ENCODE results near the gene SPATA20.
A peak's percentile ranks its signal among the peaks of the same experiment; 100 is the strongest.

Gene SPATA20

GRCh38 chr17:50560185-50560824 is 13.3 kb downstream of the SPATA20 start, which contains the start of gene CACNA1G (continued):
- no peak for TF ChIP-seq ZNF16 (tag by site-specific recombination; IDR thresholded peaks at IDR 0.05; ENCODE audit: low read depth)
- TF ChIP-seq SALL2 (tag by site-specific recombination; IDR thresholded peaks at IDR 0.05; ENCODE audit: borderline replicate concordance), result no peak
- TF ChIP-seq ZBTB17 (tag by site-specific recombination; IDR thresholded peaks at IDR 0.05), result peak; percentile 41; the same call in 1 of the 2 replicates
- no peak for TF ChIP-seq ZNF391 (tag by site-specific recombination; IDR thresholded peaks at IDR 0.05; ENCODE audit: borderline replicate concordance, low read depth)
- no peak; the same call in 1 of the 2 replicates for TF ChIP-seq ZBTB20 (tag by site-specific recombination; IDR thresholded peaks at IDR 0.05)
- no peak for TF ChIP-seq ZNF2 (tag by site-specific recombination; IDR thresholded peaks at IDR 0.05)
- 0 out of 2 replicates have a peak, but pooled peaks have one; percentile 24 for TF ChIP-seq ZBTB7A (tag by site-specific recombination; IDR thresholded peaks at IDR 0.05; ENCODE audit: low read depth)
- TF ChIP-seq ZNF18 (tag by site-specific recombination; IDR thresholded peaks at IDR 0.05), result peak; percentile 91
- no peak for TF ChIP-seq ZNF701 (tag by site-specific recombination; IDR thresholded peaks at IDR 0.05)
- TF ChIP-seq ZNF658 (tag by site-specific recombination; IDR thresholded peaks at IDR 0.05), result no peak
- no peak for TF ChIP-seq ZNF404 (tag by site-specific recombination; IDR thresholded peaks at IDR 0.05)
- TF ChIP-seq, protein P1, sequence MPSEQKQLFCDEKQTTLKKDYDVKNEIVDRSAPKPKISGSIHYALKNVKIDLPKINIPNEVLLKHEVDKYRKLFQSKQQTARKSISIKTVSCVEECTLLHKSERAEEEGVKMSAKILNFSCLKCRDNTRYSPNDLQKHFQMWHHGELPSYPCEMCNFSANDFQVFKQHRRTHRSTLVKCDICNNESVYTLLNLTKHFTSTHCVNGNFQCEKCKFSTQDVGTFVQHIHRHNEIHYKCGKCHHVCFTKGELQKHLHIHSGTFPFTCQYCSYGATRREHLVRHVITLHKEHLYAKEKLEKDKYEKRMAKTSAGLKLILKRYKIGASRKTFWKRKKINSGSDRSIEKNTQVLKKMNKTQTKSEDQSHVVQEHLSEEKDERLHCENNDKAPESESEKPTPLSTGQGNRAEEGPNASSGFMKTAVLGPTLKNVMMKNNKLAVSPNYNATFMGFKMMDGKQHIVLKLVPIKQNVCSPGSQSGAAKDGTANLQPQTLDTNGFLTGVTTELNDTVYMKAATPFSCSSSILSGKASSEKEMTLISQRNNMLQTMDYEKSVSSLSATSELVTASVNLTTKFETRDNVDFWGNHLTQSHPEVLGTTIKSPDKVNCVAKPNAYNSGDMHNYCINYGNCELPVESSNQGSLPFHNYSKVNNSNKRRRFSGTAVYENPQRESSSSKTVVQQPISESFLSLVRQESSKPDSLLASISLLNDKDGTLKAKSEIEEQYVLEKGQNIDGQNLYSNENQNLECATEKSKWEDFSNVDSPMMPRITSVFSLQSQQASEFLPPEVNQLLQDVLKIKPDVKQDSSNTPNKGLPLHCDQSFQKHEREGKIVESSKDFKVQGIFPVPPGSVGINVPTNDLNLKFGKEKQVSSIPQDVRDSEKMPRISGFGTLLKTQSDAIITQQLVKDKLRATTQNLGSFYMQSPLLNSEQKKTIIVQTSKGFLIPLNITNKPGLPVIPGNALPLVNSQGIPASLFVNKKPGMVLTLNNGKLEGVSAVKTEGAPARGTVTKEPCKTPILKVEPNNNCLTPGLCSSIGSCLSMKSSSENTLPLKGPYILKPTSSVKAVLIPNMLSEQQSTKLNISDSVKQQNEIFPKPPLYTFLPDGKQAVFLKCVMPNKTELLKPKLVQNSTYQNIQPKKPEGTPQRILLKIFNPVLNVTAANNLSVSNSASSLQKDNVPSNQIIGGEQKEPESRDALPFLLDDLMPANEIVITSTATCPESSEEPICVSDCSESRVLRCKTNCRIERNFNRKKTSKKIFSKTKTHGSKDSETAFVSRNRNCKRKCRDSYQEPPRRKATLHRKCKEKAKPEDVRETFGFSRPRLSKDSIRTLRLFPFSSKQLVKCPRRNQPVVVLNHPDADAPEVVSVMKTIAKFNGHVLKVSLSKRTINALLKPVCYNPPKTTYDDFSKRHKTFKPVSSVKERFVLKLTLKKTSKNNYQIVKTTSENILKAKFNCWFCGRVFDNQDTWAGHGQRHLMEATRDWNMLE (tag by site-specific recombination; conservative IDR thresholded peaks at IDR 0.05; ENCODE audit: low read depth), result no peak
- TF ChIP-seq ZBTB10 (tag by site-specific recombination; IDR thresholded peaks at IDR 0.05), result no peak; the same call in 1 of the 2 replicates
- TF ChIP-seq ZNF600 (tag by site-specific recombination; IDR thresholded peaks at IDR 0.05), result peak; percentile 49; the same call in 1 of the 2 replicates
- TF ChIP-seq, protein P2, sequence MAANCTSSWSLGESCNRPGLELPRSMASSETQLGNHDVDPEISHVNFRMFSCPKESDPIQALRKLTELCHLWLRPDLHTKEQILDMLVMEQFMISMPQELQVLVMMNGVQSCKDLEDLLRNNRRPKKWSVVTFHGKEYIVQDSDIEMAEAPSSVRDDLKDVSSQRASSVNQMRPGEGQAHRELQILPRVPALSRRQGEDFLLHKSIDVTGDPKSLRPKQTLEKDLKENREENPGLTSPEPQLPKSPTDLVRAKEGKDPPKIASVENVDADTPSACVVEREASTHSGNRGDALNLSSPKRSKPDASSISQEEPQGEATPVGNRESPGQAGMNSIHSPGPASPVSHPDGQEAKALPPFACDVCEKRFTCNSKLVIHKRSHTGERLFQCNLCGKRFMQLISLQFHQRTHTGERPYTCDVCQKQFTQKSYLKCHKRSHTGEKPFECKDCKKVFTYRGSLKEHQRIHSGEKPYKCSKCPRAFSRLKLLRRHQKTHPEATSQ (tag by site-specific recombination; IDR thresholded peaks at IDR 0.05), result peak; percentile 98
- no peak for TF ChIP-seq ZNF555 (tag by site-specific recombination; conservative IDR thresholded peaks at IDR 0.05)
- TF ChIP-seq ZNF777 (tag by site-specific recombination; IDR thresholded peaks at IDR 0.05; ENCODE audit: borderline replicate concordance), result no peak
- TF ChIP-seq ZBTB48 (tag by site-specific recombination; IDR thresholded peaks at IDR 0.05), result peak; percentile 78
- peak; percentile 57; the same call in 1 of the 2 replicates for TF ChIP-seq KLF8 (tag by site-specific recombination; IDR thresholded peaks at IDR 0.05)
- TF ChIP-seq, protein P3, sequence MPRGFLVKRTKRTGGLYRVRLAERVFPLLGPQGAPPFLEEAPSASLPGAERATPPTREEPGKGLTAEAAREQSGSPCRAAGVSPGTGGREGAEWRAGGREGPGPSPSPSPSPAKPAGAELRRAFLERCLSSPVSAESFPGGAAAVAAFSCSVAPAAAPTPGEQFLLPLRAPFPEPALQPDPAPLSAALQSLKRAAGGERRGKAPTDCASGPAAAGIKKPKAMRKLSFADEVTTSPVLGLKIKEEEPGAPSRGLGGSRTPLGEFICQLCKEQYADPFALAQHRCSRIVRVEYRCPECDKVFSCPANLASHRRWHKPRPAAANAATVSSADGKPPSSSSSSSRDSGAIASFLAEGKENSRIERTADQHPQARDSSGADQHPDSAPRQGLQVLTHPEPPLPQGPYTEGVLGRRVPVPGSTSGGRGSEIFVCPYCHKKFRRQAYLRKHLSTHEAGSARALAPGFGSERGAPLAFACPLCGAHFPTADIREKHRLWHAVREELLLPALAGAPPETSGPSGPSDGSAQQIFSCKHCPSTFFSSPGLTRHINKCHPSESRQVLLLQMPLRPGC (tag by site-specific recombination; IDR thresholded peaks at IDR 0.05), result no peak
- TF ChIP-seq ZNF266 (tag by site-specific recombination; IDR thresholded peaks at IDR 0.05; ENCODE audit: low read depth), result no peak
- TF ChIP-seq ZBTB49 (tag by site-specific recombination; IDR thresholded peaks at IDR 0.05; ENCODE audit: low read depth), result no peak

All from HEK293 (cell line).